ENCODE results near the gene SUGCT.

- TF ChIP-seq CTCF (IDR thresholded peaks at IDR 0.05): no peak
- TF ChIP-seq POLR2A (IDR thresholded peaks at IDR 0.05): no peak
These were observed 464.1 kb downstream of the SUGCT start for GRCh38 chr7:40598915-40599314.
